ENCODE data around the gene ESRRB.
A peak's percentile ranks its signal among the peaks of the same experiment; 100 is the strongest.

The ESRRB gene

DNA sequence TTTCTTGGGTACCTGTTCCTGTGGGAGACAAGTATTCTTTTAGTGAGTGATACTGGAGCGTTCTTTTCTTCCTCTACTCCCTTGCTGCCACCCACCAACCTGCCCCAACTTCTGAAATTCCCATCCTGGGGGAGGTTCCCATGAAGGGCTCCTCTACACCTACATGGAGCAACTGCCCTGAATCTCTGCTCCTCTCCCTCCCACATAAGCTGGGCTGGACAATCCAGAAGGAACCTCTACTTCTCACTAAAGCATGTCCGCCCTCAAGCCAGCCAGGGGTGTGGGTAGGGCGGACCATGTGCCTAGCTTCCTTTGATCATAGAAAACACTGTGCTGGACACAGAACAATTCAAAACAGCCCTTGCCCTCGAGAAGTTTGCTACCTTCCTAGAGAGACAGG is 25.9 kb upstream of the ESRRB start:
- TF ChIP-seq, protein P1, sequence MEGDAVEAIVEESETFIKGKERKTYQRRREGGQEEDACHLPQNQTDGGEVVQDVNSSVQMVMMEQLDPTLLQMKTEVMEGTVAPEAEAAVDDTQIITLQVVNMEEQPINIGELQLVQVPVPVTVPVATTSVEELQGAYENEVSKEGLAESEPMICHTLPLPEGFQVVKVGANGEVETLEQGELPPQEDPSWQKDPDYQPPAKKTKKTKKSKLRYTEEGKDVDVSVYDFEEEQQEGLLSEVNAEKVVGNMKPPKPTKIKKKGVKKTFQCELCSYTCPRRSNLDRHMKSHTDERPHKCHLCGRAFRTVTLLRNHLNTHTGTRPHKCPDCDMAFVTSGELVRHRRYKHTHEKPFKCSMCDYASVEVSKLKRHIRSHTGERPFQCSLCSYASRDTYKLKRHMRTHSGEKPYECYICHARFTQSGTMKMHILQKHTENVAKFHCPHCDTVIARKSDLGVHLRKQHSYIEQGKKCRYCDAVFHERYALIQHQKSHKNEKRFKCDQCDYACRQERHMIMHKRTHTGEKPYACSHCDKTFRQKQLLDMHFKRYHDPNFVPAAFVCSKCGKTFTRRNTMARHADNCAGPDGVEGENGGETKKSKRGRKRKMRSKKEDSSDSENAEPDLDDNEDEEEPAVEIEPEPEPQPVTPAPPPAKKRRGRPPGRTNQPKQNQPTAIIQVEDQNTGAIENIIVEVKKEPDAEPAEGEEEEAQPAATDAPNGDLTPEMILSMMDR (conservative IDR thresholded peaks at IDR 0.05; ENCODE audit: low read length), result no peak
- Histone ChIP-seq H3F3A (ENCODE audit: low read depth) (no peaks in the 10 kb centered on the region), H3K4me1 (ENCODE audit: insufficient read depth, low read length, poor library complexity, severe bottlenecking) (no peaks in the 10 kb centered on the region), H3K9me3 (ENCODE audit: insufficient read depth, low read depth, low read length) (no peaks in the 10 kb centered on the region), H3K9me2 (replicated peaks; ENCODE audit: low read depth, low read length) (no peaks in the 10 kb centered on the region), H2AFZ (ENCODE audit: low read length) (no peak overlapping the region), H3K4me2 (ENCODE audit: low read depth, low read length, poor library complexity, severe bottlenecking) (no peak overlapping the region), H4K20me1 (ENCODE audit: insufficient read depth, low read length, poor library complexity, severe bottlenecking) (no peaks in the 10 kb centered on the region), H3K36me3 (ENCODE audit: insufficient read depth, low read length) (no peaks in the 10 kb centered on the region), H3K27me3 (ENCODE audit: insufficient read depth, low read length, poor library complexity, severe bottlenecking) (no peaks in the 10 kb centered on the region), H3K4me3 (ENCODE audit: low read length, poor library complexity, severe bottlenecking) (no peak overlapping the region), H3K79me2 (ENCODE audit: insufficient read depth, low read length) (no peaks in the 10 kb centered on the region), H3K9ac (ENCODE audit: low read depth, low read length, poor library complexity, severe bottlenecking) (no peak overlapping the region)

DNA sequence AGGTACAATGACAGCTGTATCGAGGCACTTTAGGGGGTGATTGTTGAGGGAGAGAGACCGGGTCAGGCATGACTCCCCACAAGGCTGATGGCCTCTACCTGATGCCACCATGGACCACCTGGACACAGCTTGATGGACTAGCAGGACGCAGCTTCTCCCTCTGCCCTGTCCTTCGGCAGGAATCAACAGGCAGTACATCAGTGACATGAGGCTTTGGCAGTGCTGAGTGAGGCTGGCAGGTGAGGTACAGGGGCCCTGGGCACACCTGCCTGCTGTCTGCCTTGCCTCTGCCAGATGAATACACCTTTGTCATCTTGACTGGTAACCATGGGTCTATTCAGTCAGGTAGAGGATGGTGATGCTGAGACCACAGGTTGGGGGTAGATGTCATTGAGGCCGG is 25.3 kb upstream of the ESRRB start:
- Histone ChIP-seq H3K9ac (ENCODE audit: low read depth, low read length, poor library complexity, severe bottlenecking) (no peak overlapping the region), H3K4me3 (ENCODE audit: low read length, poor library complexity, severe bottlenecking) (no peak overlapping the region), H3K4me1 (ENCODE audit: insufficient read depth, low read length, poor library complexity, severe bottlenecking) (no peaks in the 10 kb centered on the region), H3K36me3 (ENCODE audit: insufficient read depth, low read length) (no peaks in the 10 kb centered on the region), H3K27me3 (ENCODE audit: insufficient read depth, low read length, poor library complexity, severe bottlenecking) (no peaks in the 10 kb centered on the region), H2AFZ (ENCODE audit: low read length) (no peak overlapping the region), H3K9me3 (ENCODE audit: insufficient read depth, low read depth, low read length) (no peaks in the 10 kb centered on the region), H3F3A (ENCODE audit: low read depth) (no peaks in the 10 kb centered on the region), H3K79me2 (ENCODE audit: insufficient read depth, low read length) (no peaks in the 10 kb centered on the region), H3K9me2 (replicated peaks; ENCODE audit: low read depth, low read length) (no peaks in the 10 kb centered on the region), H3K4me2 (ENCODE audit: low read depth, low read length, poor library complexity, severe bottlenecking) (no peak overlapping the region), H4K20me1 (ENCODE audit: insufficient read depth, low read length, poor library complexity, severe bottlenecking) (no peaks in the 10 kb centered on the region)
- TF ChIP-seq EZH2phosphoT487 (IDR thresholded peaks at IDR 0.05; ENCODE audit: borderline replicate concordance), result no peak
- TF ChIP-seq, protein P1 (conservative IDR thresholded peaks at IDR 0.05; ENCODE audit: low read length), result no peak

DNA sequence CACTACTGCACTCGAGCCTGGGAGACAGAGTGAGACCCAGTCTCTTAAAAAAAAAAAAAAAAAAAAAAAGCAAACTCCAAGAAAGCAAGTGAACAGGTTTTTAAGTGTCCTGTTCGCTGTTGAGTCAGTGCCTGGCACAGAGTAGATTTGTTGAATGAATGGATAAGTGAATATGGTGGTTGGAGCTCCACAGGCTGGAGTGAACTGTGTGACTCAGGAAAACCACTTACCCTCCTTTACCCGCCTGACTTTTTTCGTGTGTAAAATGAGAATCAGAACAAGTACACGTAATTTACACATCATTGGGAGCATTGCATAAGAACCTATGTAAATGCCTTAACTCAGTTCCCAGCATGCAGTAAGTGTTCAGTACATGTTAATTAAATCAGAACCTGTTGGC is 24.0 kb upstream of the ESRRB start:
- Histone ChIP-seq H4K20me1 (ENCODE audit: insufficient read depth, low read length, poor library complexity, severe bottlenecking) (no peaks in the 10 kb centered on the region), H3K27me3 (ENCODE audit: insufficient read depth, low read length, poor library complexity, severe bottlenecking) (no peaks in the 10 kb centered on the region), H3K79me2 (ENCODE audit: insufficient read depth, low read length) (no peaks in the 10 kb centered on the region), H3K9me2 (replicated peaks; ENCODE audit: low read depth, low read length) (no peaks in the 10 kb centered on the region), H3K4me2 (ENCODE audit: low read depth, low read length, poor library complexity, severe bottlenecking) (no peak overlapping the region), H3K4me1 (ENCODE audit: insufficient read depth, low read length, poor library complexity, severe bottlenecking) (no peaks in the 10 kb centered on the region), H3K9ac (ENCODE audit: low read depth, low read length, poor library complexity, severe bottlenecking) (no peak overlapping the region), H3K4me3 (ENCODE audit: low read length, poor library complexity, severe bottlenecking) (no peak overlapping the region), H3F3A (ENCODE audit: low read depth) (no peaks in the 10 kb centered on the region), H3K9me3 (ENCODE audit: insufficient read depth, low read depth, low read length) (no peaks in the 10 kb centered on the region), H3K36me3 (ENCODE audit: insufficient read depth, low read length) (no peaks in the 10 kb centered on the region), H2AFZ (ENCODE audit: low read length) (0 out of 2 replicates have a peak overlapping the region, but pooled peaks have one; percentile 64)
- TF ChIP-seq, protein P1 (conservative IDR thresholded peaks at IDR 0.05; ENCODE audit: low read length), result no peak
- no peak for TF ChIP-seq EZH2phosphoT487 (IDR thresholded peaks at IDR 0.05; ENCODE audit: borderline replicate concordance)
